ENCODE data around the gene ERF.

ERF gene

DNA sequence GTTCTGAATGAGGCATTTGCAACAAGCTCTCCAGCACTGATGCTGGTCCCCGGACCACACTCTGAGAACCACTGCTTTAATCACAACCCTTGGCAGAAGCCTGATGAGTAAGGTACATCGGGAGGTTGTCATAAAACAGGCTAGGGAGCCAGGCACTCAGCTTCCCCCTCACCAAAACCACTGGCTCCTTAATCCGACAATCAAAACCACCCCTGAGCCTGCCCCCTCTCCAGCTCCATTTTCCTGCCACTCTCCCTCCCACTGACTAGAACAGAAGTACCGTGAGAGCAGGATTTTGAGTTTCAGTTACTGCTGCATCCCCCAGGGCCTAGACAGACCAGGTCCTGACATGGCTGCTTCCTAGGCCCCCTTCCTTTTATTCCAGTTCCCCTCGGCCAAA is 19.7 kb downstream of the ERF start:
- Histone ChIP-seq H3K36me3 (ENCODE audit: control insufficient read depth, insufficient read depth, low read length) (peaks cover 28% of the 10 kb centered on the region), H3K9me3 (ENCODE audit: control insufficient read depth, insufficient read depth, low read length) (no peaks in the 10 kb centered on the region), H3K4me3 (ENCODE audit: low read length) (no peak overlapping the region), H3K27me3 (ENCODE audit: control insufficient read depth, insufficient read depth, low read length) (no peaks in the 10 kb centered on the region), H3K4me1 (ENCODE audit: control insufficient read depth, insufficient read depth, low read length) (no peaks in the 10 kb centered on the region), H3K27ac (ENCODE audit: low read length) (no peak overlapping the region)
- no peak for DNase-seq (ENCODE audit: low read depth, low spot score)
- WGBS (ENCODE audit: insufficient coverage, insufficient read length), result no CpG with 5 or more reads among the region's 5 CpGs

DNA sequence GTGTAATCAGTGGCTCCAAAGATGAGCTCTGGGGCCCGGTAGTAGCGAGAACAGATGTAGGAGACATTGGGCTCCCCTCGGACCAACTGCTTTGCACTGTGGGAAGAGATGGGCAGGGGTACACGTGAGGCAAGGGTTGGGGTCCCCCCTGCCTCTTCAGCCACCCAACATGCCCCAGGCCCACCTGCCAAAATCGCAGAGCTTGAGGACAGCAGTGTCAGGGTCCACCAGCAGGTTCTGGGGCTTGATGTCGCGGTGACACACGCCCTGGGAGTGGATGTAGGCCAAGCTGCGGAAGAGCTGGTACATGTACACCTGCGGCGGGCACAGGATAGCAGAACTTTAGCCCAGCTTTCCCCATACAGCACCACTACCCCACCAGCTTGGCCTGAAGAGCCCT is 20.6 kb downstream of the ERF start:
- Histone ChIP-seq H3K27ac (ENCODE audit: low read length) (no peak overlapping the region), H3K4me1 (ENCODE audit: control insufficient read depth, insufficient read depth, low read length) (no peaks in the 10 kb centered on the region), H3K9me3 (ENCODE audit: control insufficient read depth, insufficient read depth, low read length) (no peaks in the 10 kb centered on the region), H3K36me3 (ENCODE audit: control insufficient read depth, insufficient read depth, low read length) (peaks cover 23% of the 10 kb centered on the region), H3K27me3 (ENCODE audit: control insufficient read depth, insufficient read depth, low read length) (no peaks in the 10 kb centered on the region), H3K4me3 (ENCODE audit: low read length) (no peak overlapping the region)
- no peak for DNase-seq (ENCODE audit: low read depth, low spot score)
- no CpG with 5 or more reads among the region's 11 CpGs for WGBS (ENCODE audit: insufficient coverage, insufficient read length)

DNA sequence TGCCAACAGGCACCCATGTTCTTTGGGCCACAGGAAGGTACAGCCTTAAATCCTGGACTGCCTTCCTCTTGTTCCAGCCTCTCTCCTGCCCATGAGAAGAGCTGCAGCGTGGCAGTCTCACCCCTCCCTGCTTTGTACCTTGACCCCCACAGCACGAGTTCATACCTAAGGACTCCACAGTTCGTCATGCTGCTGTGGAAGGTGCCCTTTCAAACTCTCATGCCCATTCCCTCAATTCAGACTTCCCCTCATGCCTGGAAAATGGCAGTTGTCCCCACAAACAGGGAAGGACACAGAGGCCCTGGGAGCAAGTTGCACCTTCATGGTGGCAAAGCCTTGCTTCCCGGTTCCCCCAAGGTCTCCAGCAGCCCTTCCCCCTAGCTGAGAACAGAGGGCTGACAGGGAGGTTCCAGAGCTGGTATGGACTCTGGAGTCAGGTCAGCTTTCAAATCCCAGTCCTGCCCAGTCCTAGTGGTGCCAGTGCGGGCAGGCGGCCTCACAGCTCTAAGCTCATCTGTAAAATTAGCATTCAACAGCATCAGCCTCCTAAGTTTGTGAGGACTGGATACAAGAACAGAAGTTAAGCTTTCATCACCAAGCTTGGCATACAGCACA is 21.1 kb downstream of the ERF start:
- Histone ChIP-seq H3K4me3 (ENCODE audit: low read length) (no peak overlapping the region), H3K4me1 (ENCODE audit: control insufficient read depth, insufficient read depth, low read length) (no peaks in the 10 kb centered on the region), H3K9me3 (ENCODE audit: control insufficient read depth, insufficient read depth, low read length) (no peaks in the 10 kb centered on the region), H3K27ac (ENCODE audit: low read length) (no peak overlapping the region), H3K36me3 (ENCODE audit: control insufficient read depth, insufficient read depth, low read length) (peaks cover 23% of the 10 kb centered on the region), H3K27me3 (ENCODE audit: control insufficient read depth, insufficient read depth, low read length) (no peaks in the 10 kb centered on the region)
- WGBS (ENCODE audit: insufficient coverage, insufficient read length), result no CpG with 5 or more reads among the region's 6 CpGs
- DNase-seq (ENCODE audit: low read depth, low spot score), result no peak

DNA sequence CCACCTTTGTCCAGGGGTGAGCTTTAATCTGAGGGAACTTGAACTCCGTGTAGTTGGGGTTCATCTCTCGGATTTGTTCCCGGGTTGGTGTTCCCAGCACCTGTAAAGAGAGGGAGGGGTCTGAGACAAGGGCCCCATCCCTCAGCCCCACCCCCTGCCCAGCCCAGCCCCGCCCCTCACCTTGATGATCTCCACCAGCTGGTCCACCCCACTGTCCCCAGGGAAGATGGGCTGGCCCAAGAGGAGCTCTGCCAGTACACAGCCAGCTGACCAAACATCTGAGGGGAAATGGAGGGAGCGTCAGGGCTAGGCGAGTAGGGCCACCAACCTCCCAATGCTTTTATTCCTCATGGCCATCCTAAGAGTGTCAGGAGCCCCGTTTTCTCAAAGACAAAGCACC is 21.8 kb downstream of the ERF start:
- no peak overlapping the region for H3K27ac ChIP-seq (ENCODE audit: low read length)
- no peaks in the 10 kb centered on the region for H3K4me1 ChIP-seq (ENCODE audit: control insufficient read depth, insufficient read depth, low read length)
- peaks cover 23% of the 10 kb centered on the region for H3K36me3 ChIP-seq (ENCODE audit: control insufficient read depth, insufficient read depth, low read length)
- WGBS (ENCODE audit: insufficient coverage, insufficient read length), result no CpG with 5 or more reads among the region's 7 CpGs
- no peak for DNase-seq (ENCODE audit: low read depth, low spot score)
- no peaks in the 10 kb centered on the region for H3K27me3 ChIP-seq (ENCODE audit: control insufficient read depth, insufficient read depth, low read length)
- H3K4me3 ChIP-seq (ENCODE audit: low read length), result no peak overlapping the region
- H3K9me3 ChIP-seq (ENCODE audit: control insufficient read depth, insufficient read depth, low read length), result no peaks in the 10 kb centered on the region

DNA sequence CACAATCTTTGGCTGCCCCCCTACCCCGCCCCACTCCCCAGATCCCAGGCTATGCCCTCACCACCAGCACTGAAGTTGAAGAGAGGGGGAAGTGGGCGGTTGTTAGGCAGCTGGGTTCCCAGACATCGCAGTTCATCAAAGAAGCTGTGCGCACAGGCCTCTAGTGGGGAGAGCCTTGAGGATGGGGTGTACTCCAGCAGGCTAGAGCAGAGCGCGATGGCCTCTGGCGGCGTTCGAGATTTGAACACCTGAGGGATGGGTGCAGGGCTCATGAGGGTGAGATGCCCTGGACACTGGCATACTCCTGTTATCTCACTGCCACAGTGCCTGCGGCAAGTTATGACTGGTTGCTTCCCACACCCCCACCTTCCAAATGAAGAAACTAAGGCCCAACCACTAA is 22.5 kb downstream of the ERF start:
- Histone ChIP-seq H3K36me3 (ENCODE audit: control insufficient read depth, insufficient read depth, low read length) (peaks cover 23% of the 10 kb centered on the region), H3K4me3 (ENCODE audit: low read length) (no peak overlapping the region), H3K27me3 (ENCODE audit: control insufficient read depth, insufficient read depth, low read length) (no peaks in the 10 kb centered on the region), H3K4me1 (ENCODE audit: control insufficient read depth, insufficient read depth, low read length) (no peaks in the 10 kb centered on the region), H3K27ac (ENCODE audit: low read length) (no peak overlapping the region), H3K9me3 (ENCODE audit: control insufficient read depth, insufficient read depth, low read length) (no peaks in the 10 kb centered on the region)
- no CpG with 5 or more reads among the region's 10 CpGs for WGBS (ENCODE audit: insufficient coverage, insufficient read length)
- DNase-seq (ENCODE audit: low read depth, low spot score), result no peak

DNA sequence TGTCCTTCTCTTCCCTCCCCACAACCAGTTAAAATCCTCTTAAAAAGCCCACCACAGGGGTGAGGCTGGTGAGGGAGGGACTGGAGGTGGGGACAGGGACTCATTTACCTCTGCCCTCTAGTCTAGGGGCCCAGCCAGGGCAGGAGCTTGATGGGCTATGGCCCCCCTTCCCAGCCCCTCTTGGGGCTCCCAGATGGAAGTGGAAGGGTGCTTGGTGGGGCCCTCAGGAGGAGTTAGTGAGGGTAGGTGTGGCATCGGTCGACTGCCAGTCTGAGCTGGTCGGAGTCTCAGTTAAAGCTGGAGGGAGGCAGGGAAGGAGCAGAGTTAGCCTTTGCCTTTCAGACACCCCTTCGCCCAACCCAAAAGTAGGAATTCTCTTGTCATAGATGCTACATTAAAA is 24.4 kb downstream of the ERF start:
- Histone ChIP-seq H3K4me3 (ENCODE audit: low read length) (no peak overlapping the region), H3K27ac (ENCODE audit: low read length) (no peak overlapping the region), H3K27me3 (ENCODE audit: control insufficient read depth, insufficient read depth, low read length) (no peaks in the 10 kb centered on the region), H3K36me3 (ENCODE audit: control insufficient read depth, insufficient read depth, low read length) (peaks cover 32% of the 10 kb centered on the region), H3K4me1 (ENCODE audit: control insufficient read depth, insufficient read depth, low read length) (no peaks in the 10 kb centered on the region), H3K9me3 (ENCODE audit: control insufficient read depth, insufficient read depth, low read length) (no peaks in the 10 kb centered on the region)
- no peak for DNase-seq (ENCODE audit: low read depth, low spot score)
- no CpG with 5 or more reads among the region's 4 CpGs for WGBS (ENCODE audit: insufficient coverage, insufficient read length)

DNA sequence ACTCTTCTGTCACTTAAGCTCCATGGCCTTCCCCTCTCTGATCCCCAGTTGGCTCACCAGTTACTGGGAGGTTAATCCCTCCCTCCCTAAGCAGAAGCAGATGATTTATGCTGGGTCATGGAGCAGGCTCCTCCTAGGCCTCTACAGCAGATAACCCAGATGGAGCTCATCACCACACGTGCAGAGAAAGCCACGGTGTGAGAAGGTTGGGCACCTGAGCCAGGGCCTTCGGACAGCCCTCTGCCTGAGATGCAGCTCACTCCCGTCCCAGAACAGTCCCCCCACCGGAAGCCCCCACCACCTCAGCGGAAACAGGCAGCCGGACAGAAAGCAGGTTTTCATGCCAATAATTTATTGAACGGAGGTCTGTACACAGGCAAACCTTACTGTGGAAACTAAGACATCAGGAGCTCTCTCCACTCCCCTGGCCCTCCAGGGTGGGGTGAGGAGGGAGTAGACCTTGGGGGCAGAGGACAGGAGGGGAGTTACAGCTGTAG is 25.0 kb downstream of the ERF start:
- Histone ChIP-seq H3K27me3 (ENCODE audit: control insufficient read depth, insufficient read depth, low read length) (no peaks in the 10 kb centered on the region), H3K9me3 (ENCODE audit: control insufficient read depth, insufficient read depth, low read length) (no peaks in the 10 kb centered on the region), H3K4me3 (ENCODE audit: low read length) (no peak overlapping the region), H3K4me1 (ENCODE audit: control insufficient read depth, insufficient read depth, low read length) (no peaks in the 10 kb centered on the region), H3K27ac (ENCODE audit: low read length) (no peak overlapping the region), H3K36me3 (ENCODE audit: control insufficient read depth, insufficient read depth, low read length) (peaks cover 37% of the 10 kb centered on the region)
- WGBS (ENCODE audit: insufficient coverage, insufficient read length), result no CpG with 5 or more reads among the region's 8 CpGs
- no peak for DNase-seq (ENCODE audit: low read depth, low spot score)

DNA sequence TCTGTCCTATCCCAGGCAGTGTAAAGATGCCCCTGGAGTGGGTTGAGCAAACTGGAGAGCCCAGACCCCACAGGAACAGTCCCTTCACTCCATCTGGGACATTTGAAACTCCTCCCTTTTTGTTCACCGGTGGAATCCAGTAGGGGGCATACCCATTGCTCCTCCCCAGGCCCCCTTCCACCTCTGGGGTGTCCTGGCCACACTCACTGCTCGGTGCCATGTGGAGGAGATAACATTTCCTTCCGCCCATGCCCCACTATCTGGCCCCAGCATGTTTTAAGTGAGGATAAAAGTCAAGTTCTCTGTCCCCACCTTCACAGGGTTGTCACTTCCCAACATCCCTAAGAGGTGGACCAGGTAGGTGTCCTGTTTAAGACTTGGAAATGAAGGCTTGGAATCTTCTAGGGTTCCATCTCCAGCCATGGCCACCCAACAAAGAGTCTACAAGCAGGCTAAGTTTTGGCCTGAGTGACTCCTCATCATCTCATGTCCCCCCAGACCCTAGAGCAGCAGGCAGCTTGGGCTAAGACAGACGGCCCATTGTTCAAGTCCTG is 25.6 kb downstream of the ERF start:
- Histone ChIP-seq H3K27ac (ENCODE audit: low read length) (no peak overlapping the region), H3K27me3 (ENCODE audit: control insufficient read depth, insufficient read depth, low read length) (no peaks in the 10 kb centered on the region), H3K9me3 (ENCODE audit: control insufficient read depth, insufficient read depth, low read length) (no peaks in the 10 kb centered on the region), H3K4me1 (ENCODE audit: control insufficient read depth, insufficient read depth, low read length) (no peaks in the 10 kb centered on the region), H3K36me3 (ENCODE audit: control insufficient read depth, insufficient read depth, low read length) (peaks cover 39% of the 10 kb centered on the region), H3K4me3 (ENCODE audit: low read length) (no peak overlapping the region)
- DNase-seq (ENCODE audit: low read depth, low spot score), result no peak
- WGBS (ENCODE audit: insufficient coverage, insufficient read length), result no CpG with 5 or more reads among the region's 4 CpGs

DNA sequence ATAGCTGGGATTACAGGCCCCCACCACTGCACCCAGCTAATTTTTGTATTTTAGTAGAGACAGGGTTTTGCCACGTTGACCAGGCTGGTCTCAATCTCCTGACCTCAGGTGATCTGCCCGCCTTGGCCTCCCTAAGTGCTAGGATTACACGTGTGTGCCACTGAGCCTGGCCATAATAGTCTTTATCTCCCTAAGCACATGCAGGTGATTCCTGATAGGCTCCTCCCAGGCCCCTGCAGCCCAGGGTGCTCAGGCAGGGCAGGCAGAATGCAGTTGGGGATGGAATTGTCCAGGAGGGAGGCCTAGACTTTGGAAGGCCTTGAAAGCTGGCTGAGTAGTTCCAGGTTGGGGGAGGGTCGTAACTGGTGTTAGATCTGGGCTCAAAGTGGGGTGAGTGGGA is 26.3 kb downstream of the ERF start:
- Histone ChIP-seq H3K36me3 (ENCODE audit: control insufficient read depth, insufficient read depth, low read length) (peaks cover 40% of the 10 kb centered on the region), H3K27ac (ENCODE audit: low read length) (no peak overlapping the region), H3K4me3 (ENCODE audit: low read length) (no peak overlapping the region), H3K4me1 (ENCODE audit: control insufficient read depth, insufficient read depth, low read length) (no peaks in the 10 kb centered on the region), H3K27me3 (ENCODE audit: control insufficient read depth, insufficient read depth, low read length) (no peaks in the 10 kb centered on the region), H3K9me3 (ENCODE audit: control insufficient read depth, insufficient read depth, low read length) (no peaks in the 10 kb centered on the region)
- DNase-seq (ENCODE audit: low read depth, low spot score), result no peak
- no CpG with 5 or more reads among the region's 4 CpGs for WGBS (ENCODE audit: insufficient coverage, insufficient read length)

DNA sequence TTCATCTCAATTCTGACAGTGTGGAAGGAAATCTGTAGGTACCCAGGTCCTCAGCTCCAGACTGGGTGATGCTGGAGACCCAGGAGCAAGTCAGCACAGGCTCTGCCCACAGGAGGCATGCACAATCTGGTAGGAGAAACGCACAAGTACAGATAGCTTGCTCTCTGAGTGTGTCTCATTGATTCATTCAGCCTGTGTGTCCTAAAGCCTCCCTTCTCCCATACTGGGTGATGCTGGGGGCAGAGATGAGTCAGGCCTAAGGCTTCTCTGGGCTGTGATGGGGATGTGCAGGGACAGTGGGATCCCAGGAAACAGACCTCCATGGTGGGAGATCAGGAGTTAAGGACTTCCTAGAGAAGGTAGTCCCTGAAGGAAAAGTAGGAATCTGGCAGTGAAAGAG is 28.0 kb downstream of the ERF start:
- peaks cover 32% of the 10 kb centered on the region for H3K36me3 ChIP-seq (ENCODE audit: control insufficient read depth, insufficient read depth, low read length)
- no peak overlapping the region for H3K4me3 ChIP-seq (ENCODE audit: low read length)
- no peak for DNase-seq (ENCODE audit: low read depth, low spot score)
- no peaks in the 10 kb centered on the region for H3K27me3 ChIP-seq (ENCODE audit: control insufficient read depth, insufficient read depth, low read length)
- H3K4me1 ChIP-seq (ENCODE audit: control insufficient read depth, insufficient read depth, low read length), result no peaks in the 10 kb centered on the region
- WGBS (ENCODE audit: insufficient coverage, insufficient read length), result no CpG with 5 or more reads among the region's 1 CpG
- no peaks in the 10 kb centered on the region for H3K9me3 ChIP-seq (ENCODE audit: control insufficient read depth, insufficient read depth, low read length)
- H3K27ac ChIP-seq (ENCODE audit: low read length), result no peak overlapping the region

DNA sequence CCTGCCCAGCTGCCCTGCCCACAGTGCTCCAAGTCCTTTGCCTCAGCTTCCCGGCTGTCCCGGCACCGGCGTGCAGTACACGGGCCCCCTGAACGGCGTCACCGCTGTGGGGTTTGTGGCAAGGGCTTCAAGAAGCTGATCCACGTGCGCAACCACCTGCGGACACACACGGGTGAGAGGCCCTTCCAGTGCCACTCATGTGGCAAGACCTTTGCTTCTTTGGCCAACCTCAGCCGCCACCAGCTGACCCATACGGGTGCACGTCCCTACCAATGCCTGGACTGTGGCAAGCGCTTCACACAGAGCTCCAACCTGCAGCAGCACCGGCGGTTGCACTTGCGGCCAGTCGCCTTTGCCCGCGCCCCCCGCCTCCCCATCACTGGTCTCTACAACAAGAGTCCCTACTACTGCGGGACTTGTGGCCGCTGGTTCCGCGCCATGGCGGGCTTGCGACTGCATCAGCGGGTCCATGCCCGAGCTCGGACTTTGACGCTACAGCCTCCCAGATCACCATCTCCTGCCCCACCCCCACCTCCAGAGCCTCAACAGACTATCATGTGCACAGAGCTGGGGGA is 29.1 kb downstream of the ERF start:
- Histone ChIP-seq H3K27me3 (ENCODE audit: control insufficient read depth, insufficient read depth, low read length) (no peaks in the 10 kb centered on the region), H3K4me1 (ENCODE audit: control insufficient read depth, insufficient read depth, low read length) (no peaks in the 10 kb centered on the region), H3K9me3 (ENCODE audit: control insufficient read depth, insufficient read depth, low read length) (no peaks in the 10 kb centered on the region), H3K27ac (ENCODE audit: low read length) (no peak overlapping the region), H3K36me3 (ENCODE audit: control insufficient read depth, insufficient read depth, low read length) (peaks cover 30% of the 10 kb centered on the region), H3K4me3 (ENCODE audit: low read length) (no peak overlapping the region)
- no peak for DNase-seq (ENCODE audit: low read depth, low spot score)
- WGBS (ENCODE audit: insufficient coverage, insufficient read length), result no CpG with 5 or more reads among the region's 33 CpGs
